Measurements from ENCODE around the gene MICAL2. TPM values are rescaled to one million over a fixed set of nuclear protein-coding genes. Genes with fewer than 3 reads are reported as not detected.

Gene MICAL2
- total RNA-seq, 6 experiments from 2014 or later, result 17.0 to 50.7 (median 35.9) TPM

DNA sequence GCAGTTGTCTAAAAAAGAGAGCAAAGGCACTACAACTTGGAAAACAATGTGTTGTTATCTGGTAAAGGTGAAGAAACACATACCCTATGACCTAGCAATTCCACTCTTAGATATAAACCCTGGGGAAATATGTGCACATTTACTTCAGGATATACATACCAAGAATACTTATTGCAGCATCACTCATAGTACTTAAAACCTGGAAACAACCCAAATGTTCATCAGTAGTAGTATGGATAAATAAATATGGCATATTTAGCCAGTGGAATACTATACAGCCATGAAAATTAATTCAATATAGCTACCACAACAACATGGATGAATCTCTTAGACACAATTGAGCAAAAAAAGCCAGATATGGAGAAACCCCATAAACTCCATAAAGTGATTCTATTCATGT lies 26.1 kb upstream of the MICAL2 start:
- H3K27ac ChIP-seq, result no peak overlapping the region
- H3K36me3 ChIP-seq, result no peaks in the 10 kb centered on the region
- DNase-seq (no peak), ATAC-seq (no peak)
- intact Hi-C loops (cut with DNase I), result no loop called here
- H3K4me1 ChIP-seq, result peaks cover 0 to 17% (median 3%) of the 10 kb centered on the region in 4 donors
- TF ChIP-seq, protein P1, sequence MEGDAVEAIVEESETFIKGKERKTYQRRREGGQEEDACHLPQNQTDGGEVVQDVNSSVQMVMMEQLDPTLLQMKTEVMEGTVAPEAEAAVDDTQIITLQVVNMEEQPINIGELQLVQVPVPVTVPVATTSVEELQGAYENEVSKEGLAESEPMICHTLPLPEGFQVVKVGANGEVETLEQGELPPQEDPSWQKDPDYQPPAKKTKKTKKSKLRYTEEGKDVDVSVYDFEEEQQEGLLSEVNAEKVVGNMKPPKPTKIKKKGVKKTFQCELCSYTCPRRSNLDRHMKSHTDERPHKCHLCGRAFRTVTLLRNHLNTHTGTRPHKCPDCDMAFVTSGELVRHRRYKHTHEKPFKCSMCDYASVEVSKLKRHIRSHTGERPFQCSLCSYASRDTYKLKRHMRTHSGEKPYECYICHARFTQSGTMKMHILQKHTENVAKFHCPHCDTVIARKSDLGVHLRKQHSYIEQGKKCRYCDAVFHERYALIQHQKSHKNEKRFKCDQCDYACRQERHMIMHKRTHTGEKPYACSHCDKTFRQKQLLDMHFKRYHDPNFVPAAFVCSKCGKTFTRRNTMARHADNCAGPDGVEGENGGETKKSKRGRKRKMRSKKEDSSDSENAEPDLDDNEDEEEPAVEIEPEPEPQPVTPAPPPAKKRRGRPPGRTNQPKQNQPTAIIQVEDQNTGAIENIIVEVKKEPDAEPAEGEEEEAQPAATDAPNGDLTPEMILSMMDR (IDR thresholded peaks at IDR 0.05), result no peak
- TF ChIP-seq POLR2A (IDR thresholded peaks at IDR 0.05), result no peak
- no peak overlapping the region for H3K4me3 ChIP-seq
- no peaks in the 10 kb centered on the region for H3K9me3 ChIP-seq
- H3K27me3 ChIP-seq, result no peaks in the 10 kb centered on the region

DNA sequence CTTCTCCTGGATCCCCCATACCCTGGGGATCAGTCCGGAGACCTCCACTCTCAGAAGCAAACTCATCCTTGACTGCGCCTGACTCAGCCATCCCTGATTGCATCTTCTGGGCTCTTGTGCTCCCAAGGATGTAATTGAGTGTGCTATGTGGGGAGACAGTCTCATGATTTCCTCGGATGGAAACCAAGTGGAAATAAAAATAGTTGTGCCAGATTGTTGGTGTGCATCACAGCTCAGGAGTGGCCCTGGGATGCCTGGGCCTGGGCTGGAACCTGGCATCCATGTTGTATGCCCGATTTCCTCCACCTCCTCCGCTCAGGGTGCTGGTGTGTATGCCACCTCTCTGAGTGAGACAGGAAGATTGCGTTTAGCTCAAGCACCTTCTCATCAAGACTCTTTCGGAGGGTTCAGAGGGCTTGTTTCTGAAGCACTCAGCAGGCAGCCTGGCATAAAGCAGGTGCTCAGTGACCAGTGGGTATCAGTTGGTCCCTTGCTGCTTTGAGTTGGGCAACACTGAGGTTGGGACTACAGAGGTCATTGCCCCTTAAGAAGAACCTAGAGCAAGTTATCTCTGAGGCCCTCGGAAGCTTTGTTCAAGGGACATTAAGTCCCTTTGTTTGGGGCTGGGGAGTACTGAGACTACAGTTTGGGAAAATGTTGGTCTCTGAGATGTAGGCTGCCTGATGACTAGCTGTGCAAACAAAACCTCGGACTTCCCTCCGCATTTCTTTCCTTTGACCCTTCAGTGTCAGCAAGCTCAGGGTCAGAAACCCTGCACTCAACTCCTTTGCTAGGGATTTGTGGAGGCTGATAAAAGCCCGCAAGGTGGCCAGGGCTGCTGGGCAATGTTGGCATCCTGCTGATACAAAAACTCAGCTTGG lies 24.8 kb upstream of the MICAL2 start:
- no peak for TF ChIP-seq POLR2A (IDR thresholded peaks at IDR 0.05)
- TF ChIP-seq, protein P1 (IDR thresholded peaks at IDR 0.05), result no peak
- intact Hi-C loops (cut with DNase I), result no loop called here
- Histone ChIP-seq H3K27ac (peak overlapping the region; percentile 9 to 45 (median 43)), H3K36me3 (no peaks in the 10 kb centered on the region), H3K9me3 (no peaks in the 10 kb centered on the region), H3K4me1 (peaks cover 0 to 20% (median 3%) of the 10 kb centered on the region in 4 donors), H3K4me3 (no peak overlapping the region), H3K27me3 (no peaks in the 10 kb centered on the region)
- 42% methylated on average over 8 of the region's 11 CpGs for WGBS (ENCODE audit: insufficient coverage, low coverage, low lambda C conversion rate, missing lambda C conversion rate)
- no peak for DNase-seq
- peak; percentile 64 to 79 (median 74) for ATAC-seq

DNA sequence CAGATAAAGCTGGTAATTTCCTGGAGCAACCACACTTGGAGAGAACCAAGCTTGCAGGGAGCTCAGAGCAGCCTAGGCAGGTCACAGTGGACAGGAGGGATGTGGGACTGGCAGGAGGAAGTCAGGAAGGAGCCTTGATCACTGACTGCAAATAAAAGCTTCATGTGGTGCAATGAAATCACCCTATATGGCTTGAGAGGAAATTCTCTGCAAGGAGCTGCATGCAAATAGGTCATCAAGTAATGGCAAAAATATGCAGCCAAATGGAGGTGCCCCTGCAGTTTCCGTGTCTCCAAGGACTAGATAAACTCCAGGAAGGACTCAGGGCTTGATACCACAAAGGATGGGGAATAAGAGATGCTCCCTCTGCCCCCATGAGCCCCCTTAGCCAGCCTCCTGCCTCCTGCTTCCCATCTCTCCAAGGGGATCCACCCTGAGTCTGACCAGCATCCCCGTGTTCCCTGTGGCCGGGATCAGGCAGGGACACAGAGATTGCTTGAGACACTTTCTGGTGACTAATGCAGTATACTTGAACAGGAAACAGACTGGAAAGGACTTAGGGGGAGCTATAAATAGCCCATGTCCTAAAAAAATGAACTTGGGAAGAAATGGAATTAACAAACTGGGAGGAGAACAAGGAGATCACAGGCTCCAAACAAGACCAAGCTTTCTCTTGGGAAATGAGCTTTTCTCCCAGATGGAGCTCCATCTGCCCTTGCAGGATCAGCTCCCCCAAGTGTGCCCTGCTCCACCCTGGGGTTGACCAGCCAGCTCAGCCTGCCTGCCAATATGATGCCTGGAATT lies 23.9 kb upstream of the MICAL2 start:
- Histone ChIP-seq H3K27me3 (no peaks in the 10 kb centered on the region), H3K4me1 (peaks cover 0 to 25% (median 5%) of the 10 kb centered on the region in 4 donors), H3K36me3 (no peaks in the 10 kb centered on the region), H3K27ac (peak overlapping the region; percentile 51 to 66 (median 63)), H3K9me3 (no peaks in the 10 kb centered on the region), H3K4me3 (no peak overlapping the region)
- DNase-seq (no peak), ATAC-seq (peak; percentile 37 to 72 (median 54))
- intact Hi-C loops (cut with DNase I), result no loop called here
- WGBS (ENCODE audit: insufficient coverage, low coverage, low lambda C conversion rate, missing lambda C conversion rate), result 50% methylated on average over 3 of the region's 3 CpGs
- TF ChIP-seq POLR2A (IDR thresholded peaks at IDR 0.05), result no peak
- TF ChIP-seq, protein P1 (IDR thresholded peaks at IDR 0.05), result no peak

DNA sequence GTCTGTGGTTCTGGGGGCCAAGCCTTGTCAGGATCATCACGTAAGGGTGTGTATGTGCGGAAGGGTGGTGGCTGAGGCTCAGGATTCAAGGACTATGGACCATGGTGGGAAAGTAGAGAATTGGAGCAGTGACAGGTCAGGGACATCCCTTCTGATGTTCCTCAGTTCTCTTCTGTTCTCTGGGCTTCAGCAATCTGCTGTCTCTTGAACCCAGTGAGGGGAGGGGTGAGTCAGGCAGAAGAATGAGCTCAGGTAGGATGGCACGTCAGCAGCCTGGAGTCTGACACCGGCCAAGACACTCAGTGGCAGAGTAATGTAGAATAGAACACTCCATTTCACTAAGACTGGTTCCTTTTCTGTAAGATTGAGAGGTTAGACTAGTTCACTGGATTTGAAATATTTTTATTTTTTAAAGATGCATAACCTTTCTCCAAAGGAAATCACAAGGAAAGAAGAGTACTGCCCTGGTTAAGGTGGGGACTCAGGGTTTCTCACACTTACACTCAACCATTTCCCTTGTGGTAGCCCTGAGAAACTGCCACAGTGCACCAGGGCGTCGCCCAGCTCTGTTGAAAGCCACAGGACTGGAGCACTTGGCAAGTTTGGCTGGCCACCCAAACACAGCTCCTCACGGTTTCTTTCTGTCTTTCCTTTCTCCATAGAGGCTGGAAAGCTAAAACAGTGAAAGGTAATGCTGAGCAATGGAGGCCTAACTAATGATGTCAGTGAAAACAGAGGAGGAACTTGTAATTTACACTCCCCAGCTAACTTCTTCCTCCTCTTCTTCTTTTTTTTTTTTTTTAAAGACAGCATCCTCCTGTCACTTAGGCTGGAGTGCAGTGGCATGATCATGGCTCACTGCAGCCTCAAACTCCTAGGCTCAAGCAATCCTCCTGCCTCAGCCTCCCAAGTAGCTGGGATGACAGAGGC lies 23.1 kb upstream of the MICAL2 start:
- ATAC-seq, result peak in 1 of 4 donors; percentile 5
- TF ChIP-seq, protein P1 (IDR thresholded peaks at IDR 0.05), result no peak
- TF ChIP-seq POLR2A (IDR thresholded peaks at IDR 0.05), result no peak
- 71% methylated on average over 2 of the region's 7 CpGs for WGBS (ENCODE audit: insufficient coverage, low coverage, low lambda C conversion rate, missing lambda C conversion rate)
- Histone ChIP-seq H3K27ac (peak overlapping the region; percentile 51 to 66 (median 63)), H3K27me3 (no peaks in the 10 kb centered on the region), H3K36me3 (no peaks in the 10 kb centered on the region), H3K4me1 (peaks cover 0 to 28% (median 7%) of the 10 kb centered on the region in 4 donors), H3K4me3 (no peak overlapping the region), H3K9me3 (no peaks in the 10 kb centered on the region)
- DNase-seq, result no peak
- intact Hi-C loops (cut with DNase I), result no loop called here
